BJ (cell line): ENCODE measurements around the gene GRAPL. TPM values are rescaled to one million over a fixed set of nuclear protein-coding genes. Genes with fewer than 3 reads are reported as not detected.
"Not testable (repeated sequence)": the region's sequence is repeated elsewhere in the genome, so short reads cannot be mapped to it uniquely, and the experiment has no call there.

Experiments
- CTCF ChIA-PET: fragments of 350-600 bp; formaldehyde crosslinking; extraction: SDS; loops from one replicate; lab custom pipeline; 2021; ENCODE audit warnings: antibody characterized with exemption, inconsistent platforms; lab: Yijun Ruan, JAX
- POLR2A ChIA-PET: fragments of 300-600 bp; sonication (Branson Sonifier 250); formaldehyde crosslinking; extraction: SDS; loops from one replicate; lab custom pipeline; 2021; ENCODE audit warnings: antibody characterized with exemption; lab: Charles Lee
- DNase-seq: peaks from one replicate; pipeline ENCODE4 v3.0.0-alpha.2; 2011; ENCODE audit warnings: low read depth
- H3K27me3 ChIP-seq: 2 replicates; pipeline ENCODE4 v1.6.0; 2011; ENCODE audit warnings: low read length; ENCODE audit not compliant: control insufficient read depth, insufficient read depth
- H3K36me3 ChIP-seq: 2 replicates; pipeline ENCODE4 v1.5.1; 2011; ENCODE audit warnings: low read length; ENCODE audit not compliant: control insufficient read depth, insufficient read depth
- H3K4me3 ChIP-seq: 2 replicates; pipeline ENCODE4 v1.5.1; 2011; ENCODE audit warnings: low read depth, mild to moderate bottlenecking, control low read depth, low read length
- polyA plus RNA-seq: library from polyadenylated mRNA; depleted of rRNA; stranded (reverse); fragments of >200 nt; gene quantifications from 2 replicates; pipeline ENCODE4 v1.2.3, GENCODE V29; 2011

GRAPL gene
- polyA plus RNA-seq, 1 experiment: not detected

DNA sequence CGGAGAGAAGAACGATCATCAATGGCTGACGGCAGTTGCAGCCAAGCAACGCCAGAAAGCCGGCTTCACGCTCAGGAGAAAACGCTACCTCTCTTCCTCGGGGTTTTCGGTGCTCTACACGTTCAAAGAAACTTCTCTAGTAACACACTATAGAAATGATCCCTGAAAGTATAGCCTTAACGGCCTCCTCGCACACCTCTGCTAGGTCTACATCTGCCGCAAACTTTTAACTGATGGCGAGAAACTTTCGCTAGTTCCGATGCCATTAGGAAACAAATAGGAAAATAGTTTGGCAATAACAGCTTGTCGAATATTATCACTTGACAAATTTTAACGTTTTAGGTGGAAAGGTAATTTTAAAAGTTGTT is 14.9 kb upstream of the GRAPL start:
- CTCF ChIA-PET, H3K4me3 ChIP-seq, H3K36me3 ChIP-seq, POLR2A ChIA-PET, H3K27me3 ChIP-seq, DNase-seq: not testable (repeated sequence)

- POLR2A ChIA-PET, CTCF ChIA-PET, H3K4me3 ChIP-seq, DNase-seq, H3K36me3 ChIP-seq, H3K27me3 ChIP-seq: not testable (repeated sequence)
These were observed 8.7 kb upstream of the GRAPL start for GRCh38 chr17:19118695-19119094.

DNA sequence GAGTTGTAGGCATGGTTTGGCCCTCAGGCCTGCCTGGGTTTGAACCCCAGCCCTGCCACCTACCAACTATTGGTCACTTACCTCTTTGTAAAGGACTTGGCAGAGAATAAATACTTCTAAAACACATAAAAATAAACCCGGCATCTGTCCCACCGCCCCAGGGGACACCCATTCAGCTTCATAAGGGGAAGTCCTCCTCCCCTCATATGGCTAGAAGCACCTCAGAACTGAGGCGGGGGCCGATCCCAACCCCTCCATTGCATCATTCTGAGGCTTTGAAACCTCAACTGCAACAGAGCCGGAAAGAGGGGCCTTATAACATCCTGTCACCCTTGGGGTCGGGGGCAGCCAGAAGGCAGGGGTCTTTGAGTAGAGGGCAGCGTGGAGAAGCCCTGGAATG is 2.1 kb upstream of the GRAPL start:
- CTCF ChIA-PET, H3K36me3 ChIP-seq, DNase-seq, H3K27me3 ChIP-seq, POLR2A ChIA-PET, H3K4me3 ChIP-seq: not testable (repeated sequence)

DNA sequence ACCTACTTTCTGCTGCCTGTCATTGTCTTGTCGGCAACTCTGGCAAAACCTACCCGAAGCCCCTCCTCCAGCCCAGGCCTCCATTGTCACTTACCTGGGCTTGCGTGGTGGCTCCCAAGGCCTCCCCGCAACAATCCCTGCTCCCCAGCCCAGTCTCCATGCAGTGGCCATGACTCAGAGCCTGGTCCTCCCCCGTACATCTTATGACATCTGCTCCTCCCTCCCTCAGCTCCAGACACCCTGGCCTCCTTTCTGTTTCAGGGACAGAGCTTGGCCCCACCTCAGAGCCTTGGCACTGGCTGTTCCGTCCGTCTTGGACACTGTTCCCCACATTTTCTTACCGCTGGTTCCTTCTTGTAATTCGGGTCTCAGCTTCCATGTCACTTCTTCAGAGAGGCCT is 2.1 kb downstream of the GRAPL start:
- H3K36me3 ChIP-seq, H3K4me3 ChIP-seq, DNase-seq, H3K27me3 ChIP-seq, CTCF ChIA-PET, POLR2A ChIA-PET: not testable (repeated sequence)

- DNase-seq, POLR2A ChIA-PET: not testable (repeated sequence)
These were observed 3.7 kb downstream of the GRAPL start for GRCh38 chr17:19131108-19131507.

DNA sequence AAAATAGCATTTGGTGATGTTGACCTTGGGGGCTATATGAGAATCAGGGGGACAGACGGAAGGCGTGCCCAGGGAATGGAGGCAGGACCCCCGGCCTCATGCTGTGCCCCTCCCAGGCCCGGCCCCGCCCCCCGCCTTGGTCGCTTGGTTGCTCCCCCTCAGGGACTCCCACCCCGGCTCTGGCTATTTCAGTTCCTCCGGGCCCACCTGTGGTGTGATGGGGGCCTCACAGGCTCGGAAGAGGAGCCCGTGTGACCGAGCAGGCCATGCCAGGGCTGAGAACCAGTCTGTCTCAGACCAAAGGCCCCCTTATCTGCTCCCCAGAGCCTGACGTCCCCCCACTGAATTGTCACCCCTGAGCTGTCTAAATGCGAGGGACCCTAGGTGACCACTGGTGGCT is 4.4 kb downstream of the GRAPL start:
- CTCF ChIA-PET, DNase-seq, POLR2A ChIA-PET: not testable (repeated sequence)

More at GRCh38 chr17:19131108-19131507, 3.7 kb downstream of the GRAPL start:
- H3K27me3 ChIP-seq, CTCF ChIA-PET, H3K36me3 ChIP-seq, H3K4me3 ChIP-seq: not testable (repeated sequence)

GRCh38 chr17:19133793-19134192 is 6.4 kb downstream of the GRAPL start:
- H3K27me3 ChIP-seq, POLR2A ChIA-PET, CTCF ChIA-PET, DNase-seq, H3K36me3 ChIP-seq, H3K4me3 ChIP-seq: not testable (repeated sequence)

More for the DNA sequence above, 4.4 kb downstream of the GRAPL start:
- not testable (repeated sequence) for H3K36me3 ChIP-seq, H3K27me3 ChIP-seq, H3K4me3 ChIP-seq

GRCh38 chr17:19135391-19135790 is 8.0 kb downstream of the GRAPL start:
- H3K36me3 ChIP-seq, H3K4me3 ChIP-seq, POLR2A ChIA-PET, DNase-seq, H3K27me3 ChIP-seq, CTCF ChIA-PET: not testable (repeated sequence)

- H3K36me3 ChIP-seq, POLR2A ChIA-PET, H3K27me3 ChIP-seq, DNase-seq, CTCF ChIA-PET, H3K4me3 ChIP-seq: not testable (repeated sequence)
These were observed 8.7 kb downstream of the GRAPL start for GRCh38 chr17:19136138-19136537.

DNA sequence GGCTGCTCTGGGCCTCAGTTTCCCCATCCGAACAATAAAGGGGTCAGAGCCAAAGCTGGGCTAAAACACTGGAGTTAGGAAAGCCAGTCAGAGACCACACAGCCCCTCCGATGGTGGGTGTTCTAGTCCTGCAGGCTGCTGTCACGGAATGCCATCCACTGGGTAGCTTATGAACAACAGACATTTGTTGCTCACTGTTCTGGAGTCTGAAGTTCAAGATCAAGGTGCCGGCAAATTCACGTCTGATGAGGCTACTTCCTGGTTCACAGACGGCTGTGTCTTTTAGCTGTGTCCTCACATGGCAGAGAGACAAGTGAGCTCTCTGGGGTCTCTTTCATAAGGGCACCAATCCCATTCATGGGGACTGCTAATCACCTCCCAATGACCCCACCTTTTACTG is 9.2 kb downstream of the GRAPL start:
- H3K4me3 ChIP-seq, DNase-seq, CTCF ChIA-PET, H3K27me3 ChIP-seq, POLR2A ChIA-PET, H3K36me3 ChIP-seq: not testable (repeated sequence)

DNA sequence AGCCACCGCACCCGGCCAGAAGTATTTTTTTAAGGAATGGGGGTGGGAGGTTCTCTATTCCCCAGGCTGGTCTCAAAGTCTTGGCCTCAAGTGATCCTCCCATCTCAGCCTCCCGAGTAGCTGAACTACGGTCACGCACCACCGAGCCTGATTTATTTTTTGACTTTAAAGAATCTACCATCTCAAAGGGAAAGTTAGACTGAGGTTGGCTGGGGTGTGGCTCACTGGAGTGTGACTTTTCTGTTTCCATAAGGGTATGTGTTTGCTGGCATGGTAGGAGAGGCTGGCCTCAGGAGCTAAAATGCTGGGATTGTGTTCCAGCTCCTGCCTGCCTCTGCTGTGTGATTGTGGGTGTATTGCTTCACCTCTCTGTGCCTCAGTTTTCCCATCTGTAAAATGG is 10.6 kb downstream of the GRAPL start:
- H3K36me3 ChIP-seq, H3K4me3 ChIP-seq, H3K27me3 ChIP-seq, CTCF ChIA-PET, DNase-seq, POLR2A ChIA-PET: not testable (repeated sequence)

GRCh38 chr17:19141366-19142155 is 14.2 kb downstream of the GRAPL start:
- H3K4me3 ChIP-seq, H3K36me3 ChIP-seq, POLR2A ChIA-PET, DNase-seq, H3K27me3 ChIP-seq, CTCF ChIA-PET: not testable (repeated sequence)
